DMS153 treated with DMSO at 0.1 percent for 48 hours (cell line): ENCODE data around the gene ERI2.

Experiments used
- DNase-seq: peaks from one replicate; lab custom pipeline; 2025; ENCODE audit not compliant: unreplicated experiment; lab: John Stamatoyannopoulos, UW

Gene ERI2

DNA sequence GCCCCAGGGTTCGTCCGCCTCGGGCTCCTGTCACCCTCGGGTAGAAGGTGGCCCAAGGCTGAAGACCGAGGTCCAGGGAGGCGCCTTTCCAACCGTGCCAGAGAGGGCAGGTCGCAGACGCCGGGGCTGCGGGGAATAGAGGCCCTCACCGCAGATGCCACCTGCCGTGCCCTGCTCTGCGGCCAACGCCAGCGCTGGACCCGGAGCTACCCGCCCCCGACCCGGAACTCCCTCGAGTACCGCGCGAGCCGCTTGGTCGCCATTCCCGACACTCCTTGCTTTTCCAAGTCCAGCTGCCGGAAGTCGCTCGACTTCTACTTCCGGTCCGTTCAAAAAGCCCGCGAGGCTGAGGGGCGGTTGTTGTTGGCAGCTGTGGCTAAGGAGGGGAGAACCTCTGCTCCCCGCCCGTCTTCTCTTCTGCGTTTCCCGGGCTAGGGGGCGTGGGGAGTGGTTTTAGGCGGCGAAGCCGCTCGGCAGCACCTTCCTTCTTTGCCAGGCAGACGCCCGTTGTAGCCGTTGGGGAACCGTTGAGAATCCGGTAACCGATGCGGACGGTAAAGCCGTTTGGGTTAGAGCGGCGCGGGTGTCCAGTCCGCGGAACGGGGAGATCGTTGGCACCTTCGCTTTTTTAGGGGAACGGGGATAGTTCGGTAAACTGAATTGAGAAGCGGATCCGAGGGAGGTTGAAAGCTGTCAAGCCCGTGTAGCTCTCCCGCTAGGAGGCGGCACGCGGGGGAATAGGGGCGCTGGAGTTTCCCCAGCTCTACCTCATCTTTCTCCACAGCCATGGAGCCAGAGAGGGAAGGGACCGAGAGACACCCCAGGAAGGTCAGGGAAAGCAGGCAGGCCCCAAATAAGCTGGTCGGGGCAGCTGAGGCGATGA lies at the start of gene ERI2, which contains the start of gene REXO5:
TSS of gene ERI2 (minus strand) at position 305 of the 883 bp plus-strand sequence. CDS start at position 263, 42 bp downstream.
TSS of gene REXO5 (plus strand) at position 360 of the 883 bp plus-strand sequence. CDS start at position 787, 427 bp downstream.
- peak; percentile 84 for DNase-seq

GRCh38 chr16:20854963-20855362 lies 48.7 kb upstream of the ERI2 start:
- no peak for DNase-seq

- no peak for DNase-seq
Observed at GRCh38 chr16:20853981-20854620, 47.8 kb upstream of the ERI2 start.

- DNase-seq, result no peak
Observed at GRCh38 chr16:20853143-20853542, 46.9 kb upstream of the ERI2 start.

DNA sequence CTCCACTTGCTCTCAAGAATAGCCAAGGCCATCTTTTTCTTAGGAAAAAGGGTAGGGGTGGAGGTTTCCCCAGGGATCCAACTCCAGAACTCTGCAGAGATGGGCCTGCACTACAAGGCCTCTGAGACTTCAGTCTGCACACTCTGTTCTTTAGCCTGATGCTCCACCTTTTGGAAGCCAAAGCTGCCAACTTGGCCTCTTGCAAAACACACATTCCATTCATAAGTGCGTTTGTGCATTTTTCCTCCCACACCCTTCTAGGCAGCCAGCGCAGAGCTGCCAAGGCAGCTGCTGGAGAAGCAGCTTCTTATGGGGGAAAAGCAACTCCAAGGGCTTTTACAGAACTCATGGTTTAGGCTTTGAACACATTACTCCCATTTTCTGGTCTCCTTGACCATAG lies 45.3 kb upstream of the ERI2 start:
- no peak for DNase-seq

DNA sequence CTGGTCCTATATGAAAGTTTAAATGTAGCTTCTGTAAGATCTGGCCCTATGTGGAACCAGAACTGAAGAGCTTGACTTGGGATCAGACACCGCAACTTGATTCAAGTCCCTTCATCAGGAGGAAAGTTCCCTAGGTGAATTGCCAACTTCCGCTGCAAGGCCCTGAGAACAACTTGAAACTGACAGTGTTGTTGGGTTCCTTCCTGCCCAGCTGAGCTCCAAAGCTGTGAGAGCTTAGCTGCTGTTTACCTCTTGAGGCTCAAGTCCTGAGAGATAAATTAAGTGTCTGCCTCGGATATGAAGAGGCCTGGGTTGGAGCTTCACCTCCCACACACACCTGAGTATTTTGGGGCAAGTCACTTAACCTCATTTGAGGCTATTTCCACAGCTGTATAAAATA lies 44.7 kb upstream of the ERI2 start:
- DNase-seq, result no peak

DNA sequence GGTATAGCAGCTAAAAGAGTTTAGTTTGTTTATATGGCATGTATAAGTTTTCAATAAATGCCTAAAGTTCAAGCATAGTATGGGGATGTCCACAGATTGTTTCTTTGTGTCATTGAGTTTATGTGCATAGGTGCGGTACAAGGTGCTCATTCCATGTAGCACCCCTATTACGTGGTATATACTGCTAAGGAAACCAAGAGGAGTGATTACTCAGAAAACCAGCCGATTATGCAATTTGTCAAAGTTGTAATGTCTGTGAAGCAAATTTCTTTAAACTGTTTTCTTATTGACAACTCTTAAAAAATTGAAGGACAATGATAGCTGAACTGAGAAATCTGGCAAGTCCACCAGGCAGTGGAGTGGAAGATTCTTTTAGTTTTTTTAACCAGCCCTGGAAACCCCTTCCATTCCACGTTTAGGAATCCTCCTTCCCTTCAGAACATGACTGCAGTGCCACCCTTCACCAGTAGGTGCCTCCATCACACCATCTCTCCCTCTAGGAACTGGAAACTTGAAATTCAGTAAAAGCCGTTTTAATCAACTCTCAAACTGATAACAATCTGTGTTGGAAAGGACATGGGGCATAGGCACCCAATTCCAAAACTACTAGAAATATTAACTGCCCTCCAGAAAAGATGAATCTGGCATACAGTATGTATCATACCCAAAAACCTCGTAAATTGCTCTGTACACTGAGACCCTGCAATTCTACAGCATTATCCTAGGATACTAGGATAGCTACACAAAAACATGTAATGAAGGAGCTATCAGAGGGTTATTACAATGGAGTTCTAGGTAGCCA lies 43.5 kb upstream of the ERI2 start:
- peak; percentile 46 for DNase-seq

DNA sequence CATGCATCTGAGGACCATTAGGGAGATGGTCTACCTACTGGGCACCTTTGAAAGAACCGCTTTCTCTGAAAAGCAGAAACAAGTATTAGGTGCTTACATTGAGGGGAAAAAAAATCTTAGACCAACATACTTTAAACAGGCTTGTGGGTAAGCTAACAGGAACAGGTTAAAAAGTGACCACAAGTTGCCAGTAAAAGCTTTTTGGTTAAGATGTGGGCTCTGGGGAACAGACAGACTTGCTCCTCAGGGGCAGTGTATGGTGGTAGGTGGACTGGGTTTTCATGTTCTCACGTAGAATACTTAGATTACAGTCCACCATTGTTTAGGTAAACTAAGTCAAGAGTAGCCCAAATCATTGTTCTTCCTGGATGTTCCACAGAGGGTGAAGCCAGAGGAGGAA lies 41.3 kb upstream of the ERI2 start:
- no peak for DNase-seq

DNA sequence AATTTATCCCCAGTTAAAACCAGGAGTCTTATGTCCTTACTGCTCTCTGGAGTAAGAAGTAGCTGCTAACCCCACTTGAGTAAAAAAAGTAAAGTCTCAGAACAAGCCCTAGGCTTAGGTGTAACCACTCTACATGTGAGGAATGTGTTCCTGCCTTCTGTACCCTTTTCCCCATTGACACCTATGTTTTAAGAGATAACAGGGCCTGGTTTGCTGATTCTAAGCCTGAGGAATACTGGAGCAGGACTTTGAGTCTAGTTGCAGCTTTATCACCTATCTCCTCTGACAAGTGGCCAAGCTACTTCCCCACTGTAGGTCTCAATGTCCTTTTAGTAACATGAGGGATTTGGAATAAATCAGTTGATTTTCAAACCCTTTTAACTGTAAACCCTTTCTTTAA lies 40.3 kb upstream of the ERI2 start:
- DNase-seq, result no peak

DNA sequence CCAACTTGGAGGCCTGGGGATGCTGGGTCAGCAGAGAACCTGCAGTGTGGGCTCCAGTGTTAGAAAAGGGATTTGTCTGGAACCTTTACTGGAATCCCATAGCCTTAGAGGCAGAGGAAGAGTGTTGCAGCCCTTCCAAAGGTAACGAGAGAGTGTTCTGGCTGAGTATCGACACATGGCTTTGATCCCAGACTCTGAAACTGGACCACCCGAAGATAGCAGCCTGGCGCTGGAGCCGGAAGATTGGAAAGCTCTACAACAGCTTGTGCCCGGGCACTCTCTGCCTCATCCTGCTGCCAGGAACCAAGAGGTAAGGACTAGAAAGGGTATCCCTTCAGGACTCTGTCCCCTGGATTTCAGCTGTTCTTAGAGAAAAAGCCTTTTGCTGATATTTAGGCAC lies 39.8 kb upstream of the ERI2 start:
- DNase-seq, result no peak

DNA sequence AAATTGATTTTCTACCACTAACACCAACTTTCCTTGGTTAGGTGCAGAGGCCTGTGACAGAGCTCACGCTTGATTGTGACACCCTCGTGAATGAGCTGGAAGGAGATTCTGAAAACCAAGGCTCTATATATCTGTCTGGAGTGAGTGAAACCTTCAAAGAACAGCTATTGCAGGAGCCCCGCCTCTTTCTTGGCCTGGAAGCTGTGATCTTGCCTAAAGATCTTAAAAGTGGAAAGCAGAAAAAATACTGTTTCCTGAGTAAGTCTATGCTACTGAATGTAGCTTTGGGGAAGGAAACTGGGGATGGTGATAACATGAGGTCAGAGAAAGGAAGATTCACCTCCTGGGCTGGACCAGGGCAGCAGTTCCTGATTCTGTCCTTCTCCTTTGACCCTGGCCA lies 38.3 kb upstream of the ERI2 start:
- DNase-seq, result no peak

DNA sequence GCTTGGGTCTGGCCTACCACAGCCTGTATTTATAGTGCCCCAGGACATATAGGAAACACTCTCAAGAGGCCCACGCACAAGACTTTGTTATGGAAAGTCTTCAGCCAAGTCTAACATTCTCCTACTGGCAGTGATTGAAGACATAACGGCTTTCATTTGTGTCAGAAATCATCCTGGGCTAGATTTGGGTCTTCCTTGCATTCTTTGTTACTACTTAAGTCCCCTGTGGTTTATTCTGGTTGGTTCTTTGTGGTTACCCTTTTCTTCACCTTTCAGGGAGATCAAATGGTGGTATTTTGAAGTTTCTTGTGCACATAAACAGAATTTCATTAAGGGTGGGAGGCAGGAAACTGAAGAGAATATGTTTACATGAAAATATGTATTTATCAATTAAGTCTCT lies 37.8 kb upstream of the ERI2 start:
- DNase-seq, result no peak

- DNase-seq, result no peak
Observed at GRCh38 chr16:20839504-20839903, 33.2 kb upstream of the ERI2 start.

DNA sequence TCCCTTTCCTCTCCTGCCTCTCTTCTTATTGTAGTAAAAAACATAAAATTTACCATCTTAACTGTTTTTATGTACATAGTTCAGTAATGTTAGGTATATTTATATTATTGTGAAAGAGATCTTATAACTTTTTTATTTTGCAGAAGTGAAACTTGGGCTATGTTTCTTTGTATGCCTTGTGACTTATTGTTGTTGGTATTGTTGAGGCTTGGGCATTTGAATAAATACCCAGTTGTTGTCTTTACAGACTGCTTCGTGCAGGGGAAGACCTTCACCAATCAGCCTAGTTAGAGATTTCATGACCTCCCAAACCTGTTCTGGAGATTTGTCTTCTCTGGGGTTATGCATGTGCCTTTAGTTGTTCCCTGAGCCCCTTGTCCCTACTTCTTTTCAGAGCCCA lies 32.0 kb upstream of the ERI2 start:
- no peak for DNase-seq

DNA sequence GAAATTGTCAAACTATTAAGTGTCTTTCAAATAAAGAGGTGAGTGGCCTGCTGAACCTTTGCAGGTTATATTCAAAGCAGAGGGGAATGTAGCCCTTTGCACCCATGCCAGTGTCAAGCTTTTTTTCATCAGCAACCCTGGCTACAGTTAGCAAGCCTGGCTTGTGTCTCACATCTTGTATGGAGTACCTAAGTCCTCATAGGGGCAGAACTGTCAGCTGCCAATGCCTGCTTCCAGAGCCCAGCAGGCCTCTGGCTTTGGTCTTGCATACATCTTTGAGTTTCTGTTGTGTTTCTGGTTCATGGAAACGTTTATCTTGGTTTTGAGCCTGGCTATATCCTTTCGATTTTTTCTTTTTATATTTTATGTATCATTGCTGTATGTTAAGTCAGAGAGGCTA lies 26.8 kb upstream of the ERI2 start:
- DNase-seq, result no peak

GRCh38 chr16:20830372-20830771 lies 24.1 kb upstream of the ERI2 start:
- DNase-seq, result no peak

DNA sequence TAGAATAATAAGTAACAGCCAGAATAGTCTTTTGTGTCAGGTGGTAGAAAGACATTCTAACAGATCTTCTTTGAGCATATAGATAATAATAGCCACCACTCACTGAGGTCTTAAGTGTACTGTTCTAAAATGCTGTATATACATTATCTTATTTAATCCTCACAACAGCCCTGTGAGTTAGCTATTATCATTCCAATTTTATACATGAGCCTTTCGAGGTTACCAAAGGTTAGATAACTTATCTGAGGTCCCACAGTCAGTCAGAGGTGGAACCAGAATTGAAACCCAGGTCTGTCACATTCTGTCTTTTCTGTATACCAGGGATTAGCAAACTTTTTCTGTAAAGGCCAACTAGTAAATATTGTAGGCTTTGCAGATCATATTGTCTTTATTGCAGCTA lies 23.3 kb upstream of the ERI2 start:
- DNase-seq, result no peak

DNA sequence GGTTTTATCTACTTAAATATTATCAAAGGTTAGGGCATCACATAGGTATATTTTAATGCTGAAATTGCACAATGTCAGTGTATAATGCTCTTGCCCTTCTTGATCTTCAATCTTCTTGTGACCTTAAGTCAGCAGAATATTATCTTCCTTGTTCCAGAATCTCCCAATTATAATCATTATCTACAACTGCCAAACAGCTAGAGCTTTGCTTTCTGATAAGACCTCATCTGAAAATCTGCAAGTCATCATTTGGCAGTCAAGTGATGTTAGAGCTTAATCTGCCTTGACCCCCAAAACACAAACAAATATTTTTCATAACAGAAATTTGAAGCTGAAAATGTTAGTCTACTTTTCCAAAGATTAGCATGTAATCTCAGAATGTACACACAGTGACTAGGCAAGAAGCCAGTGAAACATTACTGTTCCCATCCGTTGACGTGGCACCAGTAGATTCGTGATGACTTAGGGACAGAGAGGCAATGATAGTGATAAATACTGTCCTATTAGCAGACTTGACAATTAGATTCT lies 19.8 kb upstream of the ERI2 start:
- DNase-seq, result no peak

GRCh38 chr16:20822521-20823325 lies 16.5 kb upstream of the ERI2 start:
- no peak for DNase-seq

- DNase-seq, result no peak
Observed at GRCh38 chr16:20821682-20822081, 15.4 kb upstream of the ERI2 start.
